Neuron (in vitro differentiated cells): ENCODE data around the gene CLDN14.

Experiments
- H2AFZ ChIP-seq: one replicate; pipeline ENCODE4 v1.6.1; 2013; ENCODE audit warnings: low read depth, mild to moderate bottlenecking, inconsistent platforms, low read length, moderate library complexity
- H3K27me3 ChIP-seq: one replicate; pipeline ENCODE4 v1.6.1; 2013; ENCODE audit warnings: low read length; ENCODE audit not compliant: insufficient read depth
- H3K36me3 ChIP-seq: one replicate; pipeline ENCODE4 v1.6.1; 2013; ENCODE audit warnings: low read length; ENCODE audit not compliant: insufficient read depth
- H3K4me1 ChIP-seq: one replicate; pipeline ENCODE4 v1.6.1; 2013; ENCODE audit warnings: low read length; ENCODE audit not compliant: insufficient read depth
- H3K4me3 ChIP-seq: 2 replicates; pipeline ENCODE4 v1.5.1; 2013; ENCODE audit warnings: mild to moderate bottlenecking, low read length, moderate library complexity
- H3K9me3 ChIP-seq: one replicate; pipeline ENCODE4 v1.6.1; 2013; ENCODE audit warnings: low read length

Gene CLDN14

DNA sequence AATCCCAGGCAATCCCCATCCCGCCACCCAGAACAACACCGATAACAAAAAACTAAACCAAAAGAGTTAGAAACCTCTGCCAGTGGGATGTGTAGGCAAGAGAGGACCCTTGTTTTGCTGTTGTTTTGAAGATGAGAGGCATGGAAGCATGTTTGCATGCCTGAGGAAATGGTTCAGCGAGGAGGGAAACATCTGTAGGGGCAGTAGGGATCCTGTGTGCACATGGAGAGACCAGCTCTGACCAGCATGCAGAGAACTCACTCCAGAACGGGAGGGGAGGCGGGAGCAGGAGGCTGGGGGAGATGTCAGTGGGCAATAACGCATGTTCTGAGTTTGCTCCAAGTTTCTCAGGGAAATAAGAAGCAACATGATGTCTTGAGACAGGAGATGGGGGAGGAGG, 5.3 kb downstream of the CLDN14 start:
- no peak overlapping the region for H3K4me3 ChIP-seq
- no peak overlapping the region for H2AFZ ChIP-seq

DNA sequence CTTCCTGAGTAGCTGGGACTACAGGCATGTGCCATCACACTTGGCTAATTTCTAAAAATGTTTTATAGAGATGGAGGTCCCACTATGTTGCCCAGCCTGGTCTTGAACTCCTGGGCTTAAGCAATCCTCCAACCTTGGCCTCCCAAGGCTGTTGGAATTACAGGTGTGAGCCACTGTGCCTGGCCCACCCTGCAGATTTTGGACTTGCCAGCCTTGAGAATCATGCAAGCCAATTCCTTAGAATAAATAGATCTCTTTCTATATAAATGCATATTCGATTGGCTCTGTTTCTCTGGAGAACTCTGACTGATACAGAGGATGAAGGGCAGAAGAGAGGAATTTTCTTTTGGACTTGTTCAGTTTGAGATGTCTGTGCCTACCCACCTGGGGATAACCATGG, 6.7 kb downstream of the CLDN14 start:
- H3K36me3 ChIP-seq, result no peaks in the 10 kb centered on the region
- no peaks in the 10 kb centered on the region for H3K4me1 ChIP-seq
- H3K4me3 ChIP-seq, result no peak overlapping the region
- no peaks in the 10 kb centered on the region for H3K9me3 ChIP-seq
- no peaks in the 10 kb centered on the region for H3K27me3 ChIP-seq
- no peak overlapping the region for H2AFZ ChIP-seq

More for the DNA sequence above, 5.3 kb downstream of the CLDN14 start:
- Histone ChIP-seq H3K36me3 (no peaks in the 10 kb centered on the region), H3K27me3 (no peaks in the 10 kb centered on the region), H3K9me3 (no peaks in the 10 kb centered on the region), H3K4me1 (no peaks in the 10 kb centered on the region)

GRCh38 chr21:36472377-36472776, 7.5 kb downstream of the CLDN14 start:
- Histone ChIP-seq H2AFZ (no peak overlapping the region), H3K4me1 (no peaks in the 10 kb centered on the region), H3K4me3 (no peak overlapping the region)

DNA sequence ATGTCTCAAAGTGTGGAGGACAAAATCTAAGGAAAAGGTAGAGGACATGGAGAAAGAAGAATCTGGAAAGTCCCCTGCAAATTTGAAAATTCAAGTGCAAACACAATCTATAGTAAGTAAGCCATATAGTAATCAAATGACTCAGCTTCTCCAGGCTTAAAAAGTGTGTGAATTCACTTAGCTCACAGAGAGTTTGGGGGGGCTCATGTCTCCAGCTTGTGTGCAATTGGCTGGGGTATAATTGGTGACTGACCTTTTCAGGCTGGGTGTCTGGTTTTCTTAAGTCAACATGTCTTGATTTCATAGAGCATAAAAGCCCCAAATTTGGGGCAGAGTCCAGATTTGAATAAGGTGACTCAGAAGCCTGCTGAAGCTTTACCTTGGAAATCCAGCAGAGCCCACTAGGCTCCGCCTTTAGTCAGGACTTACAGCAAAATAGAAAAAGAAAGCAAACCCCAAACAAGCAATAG, 8.6 kb downstream of the CLDN14 start:
- Histone ChIP-seq H3K9me3 (no peaks in the 10 kb centered on the region), H3K36me3 (no peaks in the 10 kb centered on the region), H3K4me3 (no peak overlapping the region), H3K27me3 (no peaks in the 10 kb centered on the region), H3K4me1 (no peaks in the 10 kb centered on the region), H2AFZ (no peak overlapping the region)

More at GRCh38 chr21:36472377-36472776, 7.5 kb downstream of the CLDN14 start:
- Histone ChIP-seq H3K36me3 (no peaks in the 10 kb centered on the region), H3K27me3 (no peaks in the 10 kb centered on the region), H3K9me3 (no peaks in the 10 kb centered on the region)

GRCh38 chr21:36470294-36470693, 9.6 kb downstream of the CLDN14 start:
- Histone ChIP-seq H3K4me1 (no peaks in the 10 kb centered on the region), H2AFZ (no peak overlapping the region), H3K27me3 (no peaks in the 10 kb centered on the region), H3K36me3 (no peaks in the 10 kb centered on the region), H3K4me3 (no peak overlapping the region), H3K9me3 (no peaks in the 10 kb centered on the region)

- Histone ChIP-seq H3K4me1 (no peaks in the 10 kb centered on the region), H3K9me3 (no peaks in the 10 kb centered on the region), H3K4me3 (no peak overlapping the region), H3K27me3 (peaks cover 8% of the 10 kb centered on the region), H2AFZ (no peak overlapping the region), H3K36me3 (no peaks in the 10 kb centered on the region)
Observed at GRCh38 chr21:36466061-36466511, 13.8 kb downstream of the CLDN14 start.

GRCh38 chr21:36465478-36465877, 14.4 kb downstream of the CLDN14 start:
- no peak overlapping the region for H3K4me3 ChIP-seq

GRCh38 chr21:36464590-36464989, 15.3 kb downstream of the CLDN14 start:
- H3K4me1 ChIP-seq, result no peaks in the 10 kb centered on the region
- H2AFZ ChIP-seq, result no peak overlapping the region

More at GRCh38 chr21:36465478-36465877, 14.4 kb downstream of the CLDN14 start:
- Histone ChIP-seq H3K9me3 (no peaks in the 10 kb centered on the region), H3K27me3 (peaks cover 9% of the 10 kb centered on the region), H2AFZ (no peak overlapping the region), H3K36me3 (no peaks in the 10 kb centered on the region), H3K4me1 (no peaks in the 10 kb centered on the region)

GRCh38 chr21:36463991-36464390, 15.9 kb downstream of the CLDN14 start:
- H3K36me3 ChIP-seq, result no peaks in the 10 kb centered on the region
- peaks cover 9% of the 10 kb centered on the region for H3K27me3 ChIP-seq
- no peak overlapping the region for H3K4me3 ChIP-seq
- H2AFZ ChIP-seq, result no peak overlapping the region
- no peaks in the 10 kb centered on the region for H3K4me1 ChIP-seq
- no peaks in the 10 kb centered on the region for H3K9me3 ChIP-seq

More at GRCh38 chr21:36464590-36464989, 15.3 kb downstream of the CLDN14 start:
- H3K36me3 ChIP-seq, result no peaks in the 10 kb centered on the region
- H3K9me3 ChIP-seq, result no peaks in the 10 kb centered on the region
- H3K27me3 ChIP-seq, result peaks cover 9% of the 10 kb centered on the region
- no peak overlapping the region for H3K4me3 ChIP-seq

DNA sequence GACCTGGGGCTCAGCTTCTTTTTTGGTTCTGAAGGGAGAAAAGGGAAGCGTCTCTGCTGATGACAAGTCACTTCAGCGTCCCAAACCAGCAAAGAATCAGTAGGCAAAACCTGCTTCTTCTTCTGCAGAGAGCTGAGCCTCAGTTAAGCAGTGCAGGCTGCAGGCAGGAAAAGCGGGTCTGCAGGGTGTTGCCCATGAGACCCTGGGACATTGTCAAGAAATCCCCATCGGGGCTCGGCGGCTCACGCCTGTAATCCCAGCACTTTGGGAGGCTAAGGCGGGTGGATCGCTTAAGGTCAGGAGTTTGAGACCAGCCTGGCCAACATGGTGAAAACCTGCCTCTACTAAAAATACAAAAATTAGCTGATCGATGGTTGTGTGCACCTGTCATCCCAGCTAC, 16.7 kb downstream of the CLDN14 start:
- H3K36me3 ChIP-seq, result no peaks in the 10 kb centered on the region
- no peak overlapping the region for H3K4me3 ChIP-seq
- peaks cover 9% of the 10 kb centered on the region for H3K27me3 ChIP-seq
- H3K4me1 ChIP-seq, result no peaks in the 10 kb centered on the region
- H2AFZ ChIP-seq, result no peak overlapping the region
- no peaks in the 10 kb centered on the region for H3K9me3 ChIP-seq

- Histone ChIP-seq H2AFZ (no peak overlapping the region), H3K27me3 (peaks cover 9% of the 10 kb centered on the region), H3K4me1 (no peaks in the 10 kb centered on the region), H3K4me3 (no peak overlapping the region), H3K36me3 (no peaks in the 10 kb centered on the region), H3K9me3 (no peaks in the 10 kb centered on the region)
Observed at GRCh38 chr21:36461918-36462486, 17.9 kb downstream of the CLDN14 start.

GRCh38 chr21:36461277-36461917, 18.5 kb downstream of the CLDN14 start:
- Histone ChIP-seq H3K36me3 (no peaks in the 10 kb centered on the region), H3K9me3 (no peaks in the 10 kb centered on the region), H2AFZ (no peak overlapping the region), H3K27me3 (peaks cover 9% of the 10 kb centered on the region), H3K4me3 (no peak overlapping the region), H3K4me1 (no peaks in the 10 kb centered on the region)

- H3K4me3 ChIP-seq, result no peak overlapping the region
Observed at GRCh38 chr21:36460866-36461265, 19.1 kb downstream of the CLDN14 start.

More at GRCh38 chr21:36460866-36461265, 19.1 kb downstream of the CLDN14 start:
- Histone ChIP-seq H3K4me1 (no peaks in the 10 kb centered on the region), H3K36me3 (no peaks in the 10 kb centered on the region), H2AFZ (no peak overlapping the region), H3K27me3 (peaks cover 9% of the 10 kb centered on the region), H3K9me3 (no peaks in the 10 kb centered on the region)
